Activated CD4-positive, alpha-beta memory T cell treated with anti-CD3 and anti-CD28 coated beads for 36 hours (primary cell): ENCODE data around the gene FAF1. TPM values are rescaled to one million over a fixed set of nuclear protein-coding genes. Genes with fewer than 3 reads are reported as not detected.

Source experiments
- CTCF ChIA-PET: fragments of 350-600 bp; sonication (Branson Sonifier 250); formaldehyde crosslinking; loops from one replicate; lab custom pipeline; 2021; ENCODE audit warnings: antibody characterized with exemption, inconsistent platforms; lab: Charles Lee
- POLR2A ChIA-PET: fragments of 350-600 bp; sonication (Branson Sonifier 250); formaldehyde crosslinking; loops from one replicate; lab custom pipeline; 2021; ENCODE audit warnings: antibody characterized with exemption; lab: Charles Lee
- DNase-seq: peaks from one replicate; pipeline ENCODE4 v3.0.0-alpha.2; 2020
- H3K27ac Mint-ChIP-seq: one replicate; pipeline ENCODE4 v1.8.0; 2021; ENCODE audit warnings: mixed read lengths
- H3K27me3 Mint-ChIP-seq: one replicate; pipeline ENCODE4 v1.8.0; 2021; ENCODE audit warnings: mixed read lengths
- H3K36me3 Mint-ChIP-seq: one replicate; pipeline ENCODE4 v1.8.0; 2021; ENCODE audit warnings: mixed read lengths
- H3K4me1 Mint-ChIP-seq: one replicate; pipeline ENCODE4 v1.8.0; 2021; ENCODE audit warnings: low read depth, mixed read lengths
- H3K4me3 Mint-ChIP-seq: one replicate; pipeline ENCODE4 v1.8.0; 2021; ENCODE audit warnings: mild to moderate bottlenecking, mixed read lengths
- H3K9me3 Mint-ChIP-seq: one replicate; pipeline ENCODE4 v1.8.0; 2021; ENCODE audit warnings: mixed read lengths
- intact Hi-C: fragments of 100-400 bp; cut with micrococcal nuclease; formaldehyde crosslinking; loops from one replicate; pipeline ENCODE4 v1.15.1; 2023
- total RNA-seq, 2 experiments: library from RNA; stranded (reverse); gene quantifications; one replicate each; pipeline ENCODE4 v1.2.3, GENCODE V29; 2021

The FAF1 gene
- total RNA-seq, 2 experiments from 2014 or later, result 77.0 to 84.6 TPM

GRCh38 chr1:50508040-50508586 is 452.0 kb downstream of the FAF1 start:
- no peaks in the 10 kb centered on the region for H3K4me1 Mint-ChIP-seq
- H3K4me3 Mint-ChIP-seq, result no peak overlapping the region
- intact Hi-C loops, result no loop called here
- peaks cover 14% of the 10 kb centered on the region for H3K9me3 Mint-ChIP-seq
- DNase-seq, result no peak
- H3K27ac Mint-ChIP-seq, result no peak overlapping the region
- ChIA-PET POLR2A (no interaction called here), CTCF (no interaction called here)
- H3K36me3 Mint-ChIP-seq, result peaks cover 62% of the 10 kb centered on the region
- H3K27me3 Mint-ChIP-seq, result no peaks in the 10 kb centered on the region

GRCh38 chr1:50505427-50505826 is 454.6 kb downstream of the FAF1 start:
- no peak overlapping the region for H3K27ac Mint-ChIP-seq
- peaks cover 14% of the 10 kb centered on the region for H3K9me3 Mint-ChIP-seq
- intact Hi-C loops, result no loop called here
- no peak for DNase-seq
- H3K36me3 Mint-ChIP-seq, result peaks cover 58% of the 10 kb centered on the region
- H3K4me1 Mint-ChIP-seq, result no peaks in the 10 kb centered on the region
- POLR2A ChIA-PET, result interaction anchor here (0.6 kb wide), 1 partner anchor 38 kb away, joined by 3 read pairs; no protein-coding TSS in a partner anchor
- no peak overlapping the region for H3K4me3 Mint-ChIP-seq
- CTCF ChIA-PET, result no interaction called here
- H3K27me3 Mint-ChIP-seq, result no peaks in the 10 kb centered on the region

- ChIA-PET CTCF (no interaction called here), POLR2A (no interaction called here)
- no peak overlapping the region for H3K4me3 Mint-ChIP-seq
- peaks cover 18% of the 10 kb centered on the region for H3K9me3 Mint-ChIP-seq
- no peak overlapping the region for H3K27ac Mint-ChIP-seq
- DNase-seq, result no peak
- intact Hi-C loops, result no loop called here
- no peaks in the 10 kb centered on the region for H3K4me1 Mint-ChIP-seq
- H3K27me3 Mint-ChIP-seq, result no peaks in the 10 kb centered on the region
- peaks cover 65% of the 10 kb centered on the region for H3K36me3 Mint-ChIP-seq
Observed at GRCh38 chr1:50503515-50503914, 456.6 kb downstream of the FAF1 start.

- Mint-ChIP-seq H3K4me1 (no peaks in the 10 kb centered on the region), H3K36me3 (peaks cover 70% of the 10 kb centered on the region), H3K27me3 (no peaks in the 10 kb centered on the region), H3K27ac (no peak overlapping the region), H3K4me3 (no peak overlapping the region), H3K9me3 (peaks cover 23% of the 10 kb centered on the region)
- ChIA-PET CTCF (no interaction called here), POLR2A (no interaction called here)
- no peak for DNase-seq
- intact Hi-C loops, result no loop called here
Observed at GRCh38 chr1:50502147-50502546, 457.9 kb downstream of the FAF1 start.

- Mint-ChIP-seq H3K36me3 (peaks cover 51% of the 10 kb centered on the region), H3K4me1 (no peaks in the 10 kb centered on the region), H3K4me3 (no peak overlapping the region), H3K9me3 (peaks cover 14% of the 10 kb centered on the region), H3K27me3 (no peaks in the 10 kb centered on the region), H3K27ac (no peak overlapping the region)
- POLR2A ChIA-PET, result no interaction called here
- intact Hi-C loops, result no loop called here
- DNase-seq, result no peak
- CTCF ChIA-PET, result no interaction called here
Observed at GRCh38 chr1:50497007-50497406, 463.1 kb downstream of the FAF1 start.

GRCh38 chr1:50493710-50494109 is 466.4 kb downstream of the FAF1 start:
- peaks cover 13% of the 10 kb centered on the region for H3K9me3 Mint-ChIP-seq
- POLR2A ChIA-PET, result no interaction called here
- intact Hi-C loops, result no loop called here
- no peak overlapping the region for H3K4me3 Mint-ChIP-seq
- no peak overlapping the region for H3K27ac Mint-ChIP-seq
- CTCF ChIA-PET, result no interaction called here
- no peaks in the 10 kb centered on the region for H3K27me3 Mint-ChIP-seq
- peaks cover 61% of the 10 kb centered on the region for H3K36me3 Mint-ChIP-seq
- DNase-seq, result no peak
- H3K4me1 Mint-ChIP-seq, result peaks cover 6% of the 10 kb centered on the region

GRCh38 chr1:50492142-50492541 is 467.9 kb downstream of the FAF1 start:
- Mint-ChIP-seq H3K27me3 (no peaks in the 10 kb centered on the region), H3K4me3 (no peak overlapping the region), H3K27ac (no peak overlapping the region), H3K36me3 (peaks cover 56% of the 10 kb centered on the region), H3K4me1 (peaks cover 6% of the 10 kb centered on the region), H3K9me3 (peaks cover 6% of the 10 kb centered on the region)
- ChIA-PET POLR2A (no interaction called here), CTCF (no interaction called here)
- no peak for DNase-seq
- intact Hi-C loops, result no loop called here

GRCh38 chr1:50491142-50491541 is 468.9 kb downstream of the FAF1 start:
- H3K4me1 Mint-ChIP-seq, result peaks cover 6% of the 10 kb centered on the region
- H3K27ac Mint-ChIP-seq, result no peak overlapping the region
- H3K36me3 Mint-ChIP-seq, result peaks cover 54% of the 10 kb centered on the region
- ChIA-PET CTCF (no interaction called here), POLR2A (no interaction called here)
- DNase-seq, result no peak
- H3K4me3 Mint-ChIP-seq, result no peak overlapping the region
- H3K9me3 Mint-ChIP-seq, result no peaks in the 10 kb centered on the region
- intact Hi-C loops, result no loop called here
- H3K27me3 Mint-ChIP-seq, result no peaks in the 10 kb centered on the region

GRCh38 chr1:50490640-50491039 is 469.4 kb downstream of the FAF1 start:
- POLR2A ChIA-PET, result no interaction called here
- H3K27ac Mint-ChIP-seq, result no peak overlapping the region
- no peaks in the 10 kb centered on the region for H3K9me3 Mint-ChIP-seq
- H3K4me3 Mint-ChIP-seq, result no peak overlapping the region
- CTCF ChIA-PET, result no interaction called here
- intact Hi-C loops, result no loop called here
- peaks cover 6% of the 10 kb centered on the region for H3K4me1 Mint-ChIP-seq
- H3K36me3 Mint-ChIP-seq, result peaks cover 56% of the 10 kb centered on the region
- H3K27me3 Mint-ChIP-seq, result no peaks in the 10 kb centered on the region
- no peak for DNase-seq

- CTCF ChIA-PET, result no interaction called here
- no peak for DNase-seq
- POLR2A ChIA-PET, result no interaction called here
- Mint-ChIP-seq H3K27me3 (no peaks in the 10 kb centered on the region), H3K9me3 (no peaks in the 10 kb centered on the region), H3K27ac (no peak overlapping the region), H3K4me1 (peaks cover 6% of the 10 kb centered on the region), H3K36me3 (peaks cover 50% of the 10 kb centered on the region), H3K4me3 (no peak overlapping the region)
- intact Hi-C loops, result no loop called here
Observed at GRCh38 chr1:50488876-50489275, 471.2 kb downstream of the FAF1 start.

- H3K4me3 Mint-ChIP-seq, result no peak overlapping the region
- no peaks in the 10 kb centered on the region for H3K9me3 Mint-ChIP-seq
- intact Hi-C loops, result no loop called here
- CTCF ChIA-PET, result no interaction called here
- H3K27me3 Mint-ChIP-seq, result no peaks in the 10 kb centered on the region
- H3K27ac Mint-ChIP-seq, result no peak overlapping the region
- H3K36me3 Mint-ChIP-seq, result peaks cover 48% of the 10 kb centered on the region
- H3K4me1 Mint-ChIP-seq, result peaks cover 6% of the 10 kb centered on the region
- POLR2A ChIA-PET, result no interaction called here
- DNase-seq, result no peak
Observed at GRCh38 chr1:50488356-50488755, 471.7 kb downstream of the FAF1 start.

GRCh38 chr1:50487725-50488124 is 472.3 kb downstream of the FAF1 start:
- POLR2A ChIA-PET, result no interaction called here
- H3K36me3 Mint-ChIP-seq, result peaks cover 48% of the 10 kb centered on the region
- no peak overlapping the region for H3K27ac Mint-ChIP-seq
- CTCF ChIA-PET, result no interaction called here
- intact Hi-C loops, result no loop called here
- H3K4me3 Mint-ChIP-seq, result no peak overlapping the region
- H3K4me1 Mint-ChIP-seq, result peaks cover 6% of the 10 kb centered on the region
- no peaks in the 10 kb centered on the region for H3K27me3 Mint-ChIP-seq
- H3K9me3 Mint-ChIP-seq, result no peaks in the 10 kb centered on the region
- DNase-seq, result no peak

GRCh38 chr1:50481142-50481736 is 478.8 kb downstream of the FAF1 start:
- Mint-ChIP-seq H3K27ac (no peak overlapping the region), H3K9me3 (no peaks in the 10 kb centered on the region), H3K36me3 (peaks cover 8% of the 10 kb centered on the region), H3K4me3 (no peak overlapping the region), H3K4me1 (no peaks in the 10 kb centered on the region), H3K27me3 (no peaks in the 10 kb centered on the region)
- ChIA-PET POLR2A (no interaction called here), CTCF (no interaction called here)
- no peak for DNase-seq
- intact Hi-C loops, result no loop called here
